Tibial nerve (tissue), 4 donors: ENCODE data around the gene MUSTN1. TPM values are rescaled to one million over a fixed set of nuclear protein-coding genes. Genes with fewer than 3 reads are reported as not detected.
A peak's percentile ranks its signal among the peaks of the same experiment; 100 is the strongest.

Experiments used
- DNase-seq, 2 donors: peaks; one replicate each; pipeline ENCODE4 v3.0.0-alpha.2; 2019; ENCODE audit warnings: low spot score in 2 of 2
- H3K27ac ChIP-seq, 4 donors: fragments of 200-600 bp; sonication (generic) in 3 of 4; one replicate each; pipeline ENCODE4 v1.5.1; 2017 to 2019; ENCODE audit warnings: mild to moderate bottlenecking in 1 of 4
- H3K27me3 ChIP-seq, 2 donors: fragments of 200-600 bp; sonication (generic) in 1 of 2; one replicate each; pipeline versions ENCODE4 v1.5.1 to v1.6.0; 2017 to 2019
- H3K36me3 ChIP-seq, 3 donors: fragments of 200-600 bp; sonication (generic); one replicate each; pipeline ENCODE4 v1.5.1; 2018 to 2019
- H3K4me1 ChIP-seq, 4 donors: fragments of 200-600 bp; sonication (generic) in 3 of 4; one replicate each; pipeline ENCODE4 v1.5.1; 2017 to 2019
- H3K4me3 ChIP-seq, 4 donors: fragments of 200-600 bp; sonication (generic) in 3 of 4; one replicate each; pipeline ENCODE4 v1.5.1; 2017 to 2019; ENCODE audit warnings: mild to moderate bottlenecking in 1 of 4, moderate library complexity in 1 of 4
- H3K9me3 ChIP-seq, 4 donors: fragments of 200-600 bp; sonication (generic) in 3 of 4; one replicate each; pipeline ENCODE4 v1.5.1; 2017 to 2019
- CTCF ChIP-seq, 5 experiments: fragments of 200-600 bp in 3 of 5; fragments of 450-650 bp in 2 of 5; sonication (generic) in 3 of 5; IDR thresholded peaks; one replicate each; pipeline ENCODE4 v1.5.1; 2016 to 2019; ENCODE audit warnings: antibody characterized with exemption in 5 of 5, mild to moderate bottlenecking in 3 of 5, moderate library complexity in 2 of 5
- EP300 ChIP-seq, 2 donors: sonication (generic); formaldehyde crosslinking; IDR thresholded peaks; one replicate each; pipeline ENCODE4 v1.6.1; 2017; ENCODE audit warnings: antibody characterized with exemption in 2 of 2, mild to moderate bottlenecking in 1 of 2
- POLR2A ChIP-seq, 2 donors: fragments of 450-650 bp; IDR thresholded peaks; one replicate each; pipeline ENCODE4 v1.6.1; 2017; ENCODE audit warnings: antibody characterized with exemption in 2 of 2, mild to moderate bottlenecking in 2 of 2, moderate library complexity in 2 of 2
- WGBS, 2 donors: methylation state at CpG; one replicate each; pipeline ENCODE4 v1.1.5; 2018; 5-methylcytosine and 5-hydroxymethylcytosine counted together
- total RNA-seq, 4 donors: library from RNA; depleted of rRNA; stranded (reverse); fragments of >200 nt; gene quantifications; one replicate each; pipeline ENCODE4 v1.1.0, GENCODE V29; 2016

Gene MUSTN1
- total RNA-seq, 4 donors from 2014 or later = 38.5 to 77.9 (median 64.9) TPM

- Histone ChIP-seq H3K27ac (no peak overlapping the region), H3K4me3 (no peak overlapping the region), H3K36me3 (no peaks in the 10 kb centered on the region), H3K4me1 (peaks cover 0 to 33% (median 9%) of the 10 kb centered on the region in 4 donors), H3K9me3 (no peaks in the 10 kb centered on the region), H3K27me3 (no peaks in the 10 kb centered on the region)
- no peak for TF ChIP-seq EP300 (IDR thresholded peaks at IDR 0.05)
- no peak for TF ChIP-seq CTCF (IDR thresholded peaks at IDR 0.05)
- TF ChIP-seq POLR2A (IDR thresholded peaks at IDR 0.05) = no peak
- DNase-seq = no peak
- WGBS, 2 donors = 81 to 83% methylated on average over 7 of the region's 7 CpGs
These were observed 44.5 kb downstream of the MUSTN1 start for GRCh38 chr3:52790337-52790736.

GRCh38 chr3:52789746-52790040, 45.1 kb downstream of the MUSTN1 start:
- H3K27ac ChIP-seq = no peak overlapping the region
- H3K27me3 ChIP-seq = no peaks in the 10 kb centered on the region
- H3K9me3 ChIP-seq = no peaks in the 10 kb centered on the region
- peaks cover 0 to 27% (median 5%) of the 10 kb centered on the region in 4 donors for H3K4me1 ChIP-seq
- H3K4me3 ChIP-seq = no peak overlapping the region
- no peak for DNase-seq
- 50 to 65% methylated on average over 1 to 3 of the region's 6 CpGs for WGBS, 2 donors
- no peaks in the 10 kb centered on the region for H3K36me3 ChIP-seq
- TF ChIP-seq CTCF (IDR thresholded peaks at IDR 0.05) = no peak
- TF ChIP-seq POLR2A (IDR thresholded peaks at IDR 0.05) = no peak
- no peak for TF ChIP-seq EP300 (IDR thresholded peaks at IDR 0.05)

- H3K4me3 ChIP-seq = no peak overlapping the region
- H3K27ac ChIP-seq = no peak overlapping the region
- H3K27me3 ChIP-seq = no peaks in the 10 kb centered on the region
- TF ChIP-seq POLR2A (IDR thresholded peaks at IDR 0.05) (no peak), EP300 (IDR thresholded peaks at IDR 0.05) (no peak), CTCF (IDR thresholded peaks at IDR 0.05) (no peak)
- no peaks in the 10 kb centered on the region for H3K9me3 ChIP-seq
- H3K36me3 ChIP-seq = no peaks in the 10 kb centered on the region
- 64 to 66% methylated on average over 11 to 12 of the region's 16 CpGs for WGBS, 2 donors
- DNase-seq = no peak
- peaks cover 0 to 21% (median 2%) of the 10 kb centered on the region in 4 donors for H3K4me1 ChIP-seq
These were observed 45.7 kb downstream of the MUSTN1 start for GRCh38 chr3:52788890-52789745.

GRCh38 chr3:52787672-52788625, 46.9 kb downstream of the MUSTN1 start:
- Histone ChIP-seq H3K4me3 (no peak overlapping the region), H3K27me3 (no peaks in the 10 kb centered on the region), H3K9me3 (no peaks in the 10 kb centered on the region), H3K4me1 (peaks cover 0 to 10% (median 0%) of the 10 kb centered on the region in 4 donors), H3K27ac (peak overlapping the region in 1 of 4 donors; percentile 12), H3K36me3 (no peaks in the 10 kb centered on the region)
- 59 to 62% methylated on average over 16 to 17 of the region's 17 CpGs for WGBS, 2 donors
- TF ChIP-seq EP300 (IDR thresholded peaks at IDR 0.05) = no peak
- TF ChIP-seq POLR2A (IDR thresholded peaks at IDR 0.05) = no peak
- TF ChIP-seq CTCF (IDR thresholded peaks at IDR 0.05) = no peak
- no peak for DNase-seq
